ENCODE data around the gene NDRG4.

NDRG4 gene

GRCh38 chr16:58476791-58477190, 23.2 kb upstream of the NDRG4 start:
- FAIRE-seq = no peak
- DNase-seq (ENCODE audit: insufficient read length, low spot score) = no peak
- TF ChIP-seq CTCF (IDR thresholded peaks at IDR 0.05; ENCODE audit: insufficient read depth, missing control alignments) = no peak

DNA sequence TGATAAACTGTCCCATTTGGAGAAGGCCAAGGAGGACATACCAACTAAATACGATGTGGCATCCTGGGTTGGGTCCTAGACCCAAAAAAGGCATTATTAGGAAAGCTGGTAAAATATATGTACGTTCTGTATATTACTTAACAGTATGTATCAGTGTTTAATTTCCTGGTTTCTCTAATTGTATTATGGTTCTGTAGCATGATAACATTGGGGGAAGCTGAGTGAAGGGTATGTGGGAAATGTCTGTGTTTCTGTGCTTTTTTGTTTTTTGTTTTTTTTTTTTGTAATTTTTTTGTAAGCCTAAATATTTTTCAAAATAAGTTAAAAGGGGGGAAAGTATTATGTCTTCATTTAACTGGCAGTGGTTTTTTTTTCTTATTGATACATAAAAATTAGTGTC, 21.5 kb upstream of the NDRG4 start:
- TF ChIP-seq CTCF (IDR thresholded peaks at IDR 0.05; ENCODE audit: insufficient read depth, missing control alignments) = no peak
- no peak for FAIRE-seq
- no peak for DNase-seq (ENCODE audit: insufficient read length, low spot score)

DNA sequence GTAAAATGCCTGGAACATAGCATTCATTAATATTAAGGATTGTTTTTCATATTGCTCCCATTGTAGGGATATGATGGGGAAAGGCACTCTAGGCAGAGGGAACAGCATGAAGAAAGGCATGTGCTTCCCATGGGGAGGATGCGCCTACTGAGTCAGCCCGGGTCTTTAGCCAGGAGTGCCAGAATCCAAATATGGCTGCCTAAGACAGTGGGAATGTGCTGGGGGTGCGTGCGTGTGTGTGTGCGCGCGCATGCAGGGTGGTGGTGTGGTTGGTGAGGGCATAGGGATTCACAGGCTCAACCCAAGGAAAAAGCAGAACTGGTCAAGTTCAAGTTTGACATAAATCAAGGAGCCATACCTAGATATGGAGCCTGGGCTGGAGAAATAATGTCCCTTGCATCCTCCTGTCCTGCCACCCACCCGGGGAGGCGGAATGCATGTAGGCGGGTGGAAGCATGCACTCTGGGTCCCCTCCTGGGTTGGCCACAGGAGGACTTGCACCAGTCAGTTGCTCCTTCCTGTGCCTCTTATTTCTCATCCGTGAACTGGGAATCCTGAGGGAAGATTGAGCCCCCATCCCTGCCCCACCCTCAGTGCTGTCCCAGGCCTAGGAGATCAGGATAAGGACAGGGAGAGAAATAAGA, 18.6 kb upstream of the NDRG4 start:
- DNase-seq (ENCODE audit: insufficient read length, low spot score) = no peak
- TF ChIP-seq CTCF (IDR thresholded peaks at IDR 0.05; ENCODE audit: insufficient read depth, missing control alignments) = no peak
- FAIRE-seq = no peak

GRCh38 chr16:58481931-58482330, 18.0 kb upstream of the NDRG4 start:
- DNase-seq (ENCODE audit: insufficient read length, low spot score) (no peak), FAIRE-seq (no peak)
- no peak for TF ChIP-seq CTCF (IDR thresholded peaks at IDR 0.05; ENCODE audit: insufficient read depth, missing control alignments)

GRCh38 chr16:58485184-58485887, 14.6 kb upstream of the NDRG4 start:
- no peak for DNase-seq (ENCODE audit: insufficient read length, low spot score)
- no peak for TF ChIP-seq CTCF (IDR thresholded peaks at IDR 0.05; ENCODE audit: insufficient read depth, missing control alignments)
- FAIRE-seq = no peak

- FAIRE-seq = no peak
- peak; percentile 77 for DNase-seq (ENCODE audit: insufficient read length, low spot score)
- peak; percentile 72 for TF ChIP-seq CTCF (IDR thresholded peaks at IDR 0.05; ENCODE audit: insufficient read depth, missing control alignments)
These were observed 12.2 kb upstream of the NDRG4 start for GRCh38 chr16:58487566-58488351.
